Smooth muscle cell of the brain vasculature (primary cell): Measurements from ENCODE around the gene PIGQ.

Experiments used
- DNase-seq: peaks from one replicate; pipeline ENCODE4 v3.0.0-alpha.2; 2012; ENCODE audit warnings: low read depth, low spot score

Gene PIGQ

DNA sequence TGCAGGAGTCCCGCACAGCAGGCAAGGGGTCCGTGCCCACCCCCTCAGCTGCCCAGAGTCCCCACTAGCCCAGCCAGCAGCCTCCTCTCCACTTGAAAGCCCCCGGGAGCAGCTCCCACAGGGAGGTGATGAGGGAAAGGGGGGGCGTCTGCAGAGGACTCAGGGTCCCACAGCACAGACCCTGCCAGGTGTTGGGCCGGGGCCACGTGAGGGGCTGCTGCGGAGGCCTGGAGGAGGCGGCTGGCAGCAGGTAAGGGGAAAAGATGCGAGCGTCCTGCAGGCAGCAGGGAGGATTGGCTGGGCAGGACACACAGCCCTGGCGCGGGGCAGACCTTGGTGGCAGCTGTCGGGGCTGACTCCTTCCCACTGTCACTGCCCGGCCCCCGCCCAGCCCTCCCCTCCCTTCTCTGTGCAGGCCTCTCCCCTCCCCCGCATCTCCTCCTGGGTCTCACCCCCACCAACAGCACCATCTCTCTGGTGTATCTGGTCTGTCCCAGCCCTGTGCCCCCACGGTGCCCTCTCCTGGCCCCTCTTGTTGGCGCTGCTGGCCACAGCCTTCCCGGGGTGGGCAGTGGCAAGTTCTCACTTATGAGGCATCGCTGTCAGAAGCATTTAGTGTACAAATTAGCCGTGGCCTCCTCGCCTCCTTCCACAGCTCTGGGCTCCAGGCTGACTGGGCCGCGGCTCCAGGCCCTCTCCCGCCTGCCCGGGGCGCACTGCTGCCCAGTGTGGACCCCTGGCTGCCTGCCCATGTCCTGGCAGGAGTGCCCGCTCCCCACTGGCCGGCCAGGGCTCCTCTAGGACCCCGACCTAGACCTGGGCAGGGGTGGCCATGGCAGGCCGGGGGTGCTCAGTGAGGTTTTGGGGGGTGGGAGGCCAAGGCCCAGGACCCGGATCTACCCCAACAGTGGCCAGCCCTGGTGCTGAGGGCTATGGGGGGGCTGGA, 14.0 kb upstream of the PIGQ start:
- DNase-seq = no peak

DNA sequence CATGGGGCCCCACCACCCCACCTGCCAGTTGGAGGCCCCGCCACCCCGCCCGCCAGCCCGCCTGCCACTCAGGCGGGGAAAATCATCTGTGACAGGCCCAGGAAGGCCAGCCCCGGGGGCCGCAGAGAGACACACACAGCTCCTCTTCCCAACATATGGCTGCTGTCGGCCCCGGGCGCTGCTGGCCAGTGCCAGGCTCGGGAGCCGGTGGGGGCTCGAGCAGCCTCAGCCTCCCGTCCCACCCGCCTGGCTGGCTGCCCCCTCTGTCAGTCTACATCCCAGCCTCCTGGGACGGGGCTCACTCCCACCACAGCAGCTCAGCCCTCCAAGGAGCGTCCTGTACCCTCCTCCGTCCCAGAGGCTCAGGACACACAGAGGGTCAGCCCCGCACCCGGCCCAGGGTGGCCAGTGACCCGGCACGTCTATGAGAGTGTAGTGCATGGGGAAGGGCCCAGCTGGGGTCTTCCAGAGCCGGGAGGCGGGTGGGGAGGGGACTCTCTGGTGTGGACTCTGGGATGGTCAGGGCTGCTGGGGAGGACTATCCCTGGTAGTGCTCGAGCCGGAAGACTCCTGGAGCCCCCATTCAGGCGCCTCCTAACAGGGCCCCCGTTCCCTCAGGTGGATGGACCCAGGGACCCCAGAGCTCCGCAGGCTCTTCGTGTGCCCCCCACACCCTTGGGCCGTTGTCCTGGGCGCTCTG, 13.1 kb upstream of the PIGQ start:
- no peak for DNase-seq

- DNase-seq = no peak
Measured at GRCh38 chr16:557463-558297, 12.1 kb upstream of the PIGQ start.

DNA sequence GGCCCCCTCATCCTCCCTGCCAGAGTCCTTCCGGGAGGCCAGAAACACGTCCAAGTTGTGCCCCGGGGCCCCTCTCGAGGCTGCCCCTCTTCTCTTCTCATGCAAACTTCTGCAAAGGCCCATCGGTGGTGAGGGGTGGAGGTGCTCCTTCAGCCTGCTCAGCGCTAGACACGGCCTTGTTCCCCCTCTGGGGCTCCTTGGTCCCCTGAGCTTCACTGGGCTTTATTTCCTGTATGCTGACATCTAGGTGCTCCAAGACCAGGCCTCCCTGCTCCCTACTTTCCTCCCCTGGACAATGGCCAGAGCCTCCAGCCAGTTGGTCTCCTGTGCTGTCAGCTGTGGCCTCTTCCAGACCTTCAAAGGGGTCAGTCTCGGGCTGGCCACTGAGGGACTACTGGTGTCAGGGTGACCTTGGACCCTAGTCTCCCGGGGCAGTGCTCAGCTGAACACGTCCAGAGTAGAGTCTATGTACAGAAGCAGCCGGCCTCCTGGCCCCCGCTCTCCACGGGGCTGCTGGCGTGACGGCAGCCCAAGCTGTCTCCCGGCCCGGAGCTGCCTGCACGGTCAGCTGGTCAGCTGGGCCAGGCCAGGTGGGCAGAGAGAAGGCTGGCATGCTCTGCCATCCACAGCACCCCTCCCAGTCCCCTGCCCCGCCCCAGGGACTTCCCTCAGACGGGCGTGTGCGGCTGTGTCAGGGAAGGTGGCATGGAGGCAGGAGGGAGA, 11.3 kb upstream of the PIGQ start:
- no peak for DNase-seq

DNA sequence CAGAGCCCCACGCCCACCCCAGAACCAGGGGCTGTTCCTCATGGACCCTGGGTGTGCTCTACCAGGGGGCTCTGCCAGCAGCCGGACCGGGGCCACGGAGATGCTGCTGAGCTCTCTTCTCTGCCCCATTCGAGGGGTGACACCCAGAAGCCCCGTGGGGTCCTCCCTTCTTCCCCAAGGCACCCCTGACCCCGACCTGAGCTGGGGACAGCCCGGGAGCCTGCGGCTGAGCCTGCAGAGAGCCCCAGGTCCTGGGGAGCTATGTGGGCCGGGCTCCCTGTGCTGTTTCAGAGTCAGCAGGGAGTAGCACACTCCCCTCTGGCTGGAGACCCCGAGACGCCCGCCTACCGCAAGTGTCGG, 10.8 kb upstream of the PIGQ start:
- no peak for DNase-seq

- no peak for DNase-seq
Measured at GRCh38 chr16:559411-560203, 10.2 kb upstream of the PIGQ start.

GRCh38 chr16:560204-560700, 9.5 kb upstream of the PIGQ start, which contains the start of gene PRR35:
Gene PRR35 (plus strand): TSS chr16:560394. CDS start chr16:563295, 2,901 bp downstream.
- no peak for DNase-seq

- no peak for DNase-seq
Measured at GRCh38 chr16:560701-561412, 8.9 kb upstream of the PIGQ start.

DNA sequence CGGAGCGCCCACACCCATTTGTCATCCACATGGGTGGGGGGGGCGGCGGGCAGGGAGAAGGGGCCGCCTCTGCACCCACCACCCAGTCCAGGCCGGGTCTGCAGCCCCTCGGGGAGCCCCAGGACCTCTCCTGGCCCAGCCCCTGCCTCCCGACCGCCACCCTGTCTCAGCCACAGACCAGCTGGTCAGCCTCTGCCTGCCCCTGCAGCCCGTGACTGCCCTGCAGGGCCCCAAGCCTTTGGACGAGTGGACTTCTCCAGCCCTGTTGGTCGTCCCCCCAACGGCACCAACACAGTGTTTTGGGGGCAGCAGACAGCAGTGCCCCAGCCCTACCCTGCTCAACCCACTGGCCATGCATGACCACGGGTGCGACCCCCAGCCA, 8.4 kb upstream of the PIGQ start:
- DNase-seq = no peak

GRCh38 chr16:561957-562938, 7.5 kb upstream of the PIGQ start:
- no peak for DNase-seq

DNA sequence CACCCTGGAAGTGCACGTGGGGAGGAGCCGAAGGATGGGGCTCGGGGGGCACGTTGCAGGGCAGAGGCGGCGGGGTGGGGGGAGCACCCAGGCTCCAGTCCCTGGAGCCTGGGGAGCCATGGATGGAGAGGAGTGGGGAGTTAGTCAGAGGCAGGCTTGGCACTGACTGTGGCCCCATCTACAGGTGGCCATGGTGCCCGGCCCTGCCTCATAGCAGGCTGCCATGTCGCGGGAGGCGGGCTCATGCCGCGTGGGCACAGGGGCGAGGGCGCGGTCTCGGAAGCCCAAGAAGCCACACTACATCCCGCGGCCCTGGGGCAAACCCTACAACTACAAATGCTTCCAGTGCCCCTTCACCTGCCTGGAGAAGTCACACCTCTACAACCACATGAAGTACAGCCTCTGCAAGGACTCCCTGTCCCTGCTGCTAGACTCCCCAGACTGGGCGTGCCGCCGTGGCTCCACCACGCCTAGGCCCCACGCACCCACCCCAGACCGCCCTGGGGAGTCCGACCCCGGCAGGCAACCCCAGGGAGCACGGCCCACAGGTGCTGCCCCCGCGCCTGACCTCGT, 6.6 kb upstream of the PIGQ start:
- no peak for DNase-seq

- no peak for DNase-seq
Measured at GRCh38 chr16:564690-565418, 4.9 kb upstream of the PIGQ start.

- DNase-seq = no peak
Measured at GRCh38 chr16:565419-566330, 4.1 kb upstream of the PIGQ start.

DNA sequence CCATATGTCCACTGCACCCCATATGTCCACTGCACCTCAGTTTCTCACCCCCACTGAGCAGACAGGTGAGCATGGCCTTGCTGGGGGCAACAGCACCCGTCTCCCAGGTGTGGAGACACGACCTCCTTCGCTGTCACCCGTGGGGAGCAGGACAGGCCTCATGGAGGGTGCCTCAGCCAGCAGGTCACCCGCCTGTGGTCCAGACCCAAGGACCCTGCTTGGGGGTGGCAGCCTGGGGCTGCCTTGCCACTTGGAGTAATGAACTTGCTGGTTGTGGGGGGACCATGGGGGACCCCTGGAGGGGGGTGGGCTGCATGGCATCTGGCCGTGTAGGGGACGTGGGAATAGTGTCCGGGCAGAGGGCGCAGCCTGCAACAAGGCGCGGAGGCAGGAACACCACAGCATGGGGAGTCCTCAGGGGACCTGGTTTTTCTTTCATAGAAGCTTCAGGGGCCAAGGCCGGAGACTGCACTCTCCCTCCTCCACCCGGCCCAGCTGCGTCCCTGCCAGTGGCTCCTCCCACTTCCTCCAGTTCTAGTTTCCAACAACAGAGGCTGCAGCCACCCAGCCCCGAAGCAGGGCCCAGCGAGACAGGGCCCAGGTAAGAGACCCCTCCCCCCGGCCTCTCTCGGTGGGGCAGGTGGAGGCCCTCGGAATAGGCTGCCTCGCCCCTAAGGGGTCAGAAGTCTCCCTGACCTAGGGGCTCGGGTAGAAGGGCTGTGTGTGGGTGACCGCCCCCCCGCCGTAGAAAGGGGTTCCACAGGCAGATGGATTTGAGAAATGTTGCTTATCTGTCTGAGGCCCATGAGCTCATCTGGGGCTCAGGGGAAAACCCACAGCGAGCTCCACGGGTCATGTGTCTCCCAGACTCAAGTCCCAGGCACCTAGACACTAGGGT, 3.0 kb upstream of the PIGQ start, which contains the start of gene NHLRC4:
Gene NHLRC4 (plus strand): TSS at position 531 of the 898 bp plus-strand sequence. CDS start 1,043 bp downstream, outside the sequence.
- no peak for DNase-seq
